K562 (cell line): ENCODE measurements around the gene REEP6. TPM values are rescaled to one million over a fixed set of nuclear protein-coding genes. Genes with fewer than 3 reads are reported as not detected.
A peak's percentile ranks its signal among the peaks of the same experiment; 100 is the strongest.

Experiments used
- CREM ChIP-seq: IDR thresholded peaks from 2 replicates; pipeline ENCODE4 v1.6.1; 2014; ENCODE audit warnings: antibody characterized with exemption, low read depth
- CTBP1 ChIP-seq: fragments of 450-650 bp; IDR thresholded peaks from 2 replicates; pipeline ENCODE4 v1.6.1; 2016; ENCODE audit warnings: borderline replicate concordance
- DPF2 ChIP-seq: fragments of 450-650 bp; IDR thresholded peaks from 2 replicates; pipeline ENCODE4 v1.6.1; 2016
- MCM5 ChIP-seq: fragments of 450-650 bp; IDR thresholded peaks from 2 replicates; pipeline ENCODE4 v1.6.1; 2016; ENCODE audit warnings: low read depth
- PHTF2 ChIP-seq: fragments of 250-450 bp; sonication (Bioruptor Pico); IDR thresholded peaks from 2 replicates; pipeline ENCODE4 v1.5.0; 2021; ENCODE audit warnings: mild to moderate bottlenecking
- PML ChIP-seq: IDR thresholded peaks from 2 replicates; pipeline ENCODE4 v1.6.1; 2012; ENCODE audit warnings: low read length, inconsistent platforms
- SIX5 ChIP-seq, 2 experiments: IDR thresholded peaks; 2 replicates each; pipeline ENCODE4 v1.6.1; 2011; ENCODE audit warnings: low read length in 2 of 2, borderline replicate concordance in 1 of 2, low read depth in 1 of 2, mild to moderate bottlenecking in 1 of 2, moderate library complexity in 1 of 2; ENCODE audit not compliant: insufficient read depth in 1 of 2
- SNIP1 ChIP-seq: fragments of 450-650 bp; IDR thresholded peaks from 2 replicates; pipeline ENCODE4 v1.7.1; 2017; ENCODE audit warnings: low read depth, mild to moderate bottlenecking
- ZBTB9 ChIP-seq: fragments of 450-650 bp; formaldehyde crosslinking; IDR thresholded peaks from 2 replicates; pipeline ENCODE4 v1.4.0; 2020; ENCODE audit warnings: mild to moderate bottlenecking, moderate library complexity
- ZNF280B ChIP-seq: fragments of 250-450 bp; sonication (Bioruptor Pico); IDR thresholded peaks from 2 replicates; pipeline ENCODE4 v1.5.1; 2021; ENCODE audit warnings: mild to moderate bottlenecking
- ZNF347 ChIP-seq: fragments of 450-650 bp; formaldehyde crosslinking; IDR thresholded peaks from 2 replicates; pipeline ENCODE4 v1.4.0; 2020; ENCODE audit warnings: low read depth, mild to moderate bottlenecking, moderate library complexity
- ZNF586 ChIP-seq: fragments of 450-650 bp; formaldehyde crosslinking; conservative IDR thresholded peaks from 2 replicates; pipeline ENCODE4 v1.4.0; 2020; ENCODE audit warnings: mild to moderate bottlenecking, moderate library complexity
- polyA plus RNA-seq, 8 experiments: library from polyadenylated mRNA; depleted of rRNA in 4 of 8; stranded (reverse) in 5 of 8; unstranded in 3 of 8; fragments of >200 nt; fragmentation: Nextera tagmentation in 2 of 8; fragmentation: Illumina TruSeq in 1 of 8; extraction: Ambion mirVana in 2 of 8; extraction: Trizol in 1 of 8; gene quantifications; 2 replicates each; pipeline versions ENCODE4 v1.2.1 to v1.2.3, GENCODE V29; 2011 to 2014; ENCODE audit warnings: inconsistent platforms in 1 of 8, missing spikeins in 1 of 8
- total RNA-seq, 7 experiments: library from RNA; depleted of rRNA in 6 of 7; stranded (reverse); fragments of >200 nt in 6 of 7; fragmentation: Illumina TruSeq in 2 of 7; extraction: Trizol in 2 of 7; gene quantifications; 2 replicates each; pipeline versions ENCODE4 v1.2.1 to v1.2.3, GENCODE V29; 2011 to 2021; ENCODE audit warnings: low replicate concordance in 1 of 7
- TF ChIP-seq, protein P1 (sequence below): fragments of 450-650 bp; IDR thresholded peaks from 2 replicates; pipeline ENCODE4 v1.6.1; 2016; ENCODE audit warnings: borderline replicate concordance
- TF ChIP-seq, protein P2 (sequence below), 2 experiments: fragments of 450-650 bp; IDR thresholded peaks; 2 replicates each; pipeline ENCODE4 v1.6.1; 2018; ENCODE audit warnings: mild to moderate bottlenecking in 2 of 2, low read depth in 1 of 2; ENCODE audit not compliant: partially characterized antibody in 2 of 2

Gene REEP6
- total and polyA plus RNA-seq, 9 of the 15 experiments (the other 6 are each of a cell fraction or from before 2014, with no cell fraction given), result 1.2 to 64.2 (median 12.7) TPM

DNA sequence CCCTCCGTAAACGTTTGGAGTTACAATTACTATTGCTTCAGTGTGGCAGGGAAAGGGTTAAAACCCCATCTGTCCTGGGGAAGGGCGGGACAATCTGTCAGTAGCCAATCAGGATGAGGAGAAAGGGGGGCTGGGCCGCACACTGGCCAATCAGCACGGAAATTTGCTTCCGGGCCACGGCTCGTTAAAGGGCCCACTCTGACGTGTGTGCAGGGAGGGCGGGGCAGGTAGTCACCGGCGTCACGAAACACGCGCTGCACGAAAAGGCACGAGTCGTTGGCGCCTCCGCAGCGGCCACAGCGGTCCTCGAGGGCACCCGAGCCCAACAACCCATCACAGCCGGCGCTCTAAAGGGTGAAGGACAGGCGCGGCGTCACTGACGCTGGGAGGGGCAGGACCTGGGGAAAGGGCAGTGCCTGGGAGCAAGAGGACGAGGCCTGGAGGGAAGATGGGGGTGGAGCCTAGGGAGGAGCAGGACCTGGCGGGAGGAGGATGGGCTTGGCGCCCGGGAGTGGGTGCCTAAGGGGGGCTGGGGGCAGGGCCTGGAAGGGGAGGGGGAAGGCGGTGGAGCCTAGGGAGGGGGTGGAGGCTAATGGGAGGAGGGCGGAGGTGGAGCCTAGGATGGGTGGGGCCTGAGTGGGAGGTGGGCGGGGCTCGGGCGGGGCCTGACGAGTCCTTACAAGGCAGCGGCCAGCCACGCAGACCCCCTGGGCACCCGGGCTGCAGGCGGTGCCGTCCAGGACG lies 17.0 kb downstream of the REEP6 start (continued):
- TF ChIP-seq ZNF347 (no peak), SIX5 (IDR thresholded peaks at IDR 0.05; ENCODE audit: borderline replicate concordance in 1 of 2, insufficient read depth in 1 of 2, low read depth in 1 of 2, low read length in 2 of 2) (no peak), ZBTB9 (CRISPR knock-in tag) (no peak; the same call in 1 of the 2 replicates), DPF2 (no peak), ZNF280B (no peak), ZNF586 (CRISPR knock-in tag) (no peak), PHTF2 (CRISPR knock-in tag) (no peak), SNIP1 (no peak), PML (no peak), CTBP1 (no peak; the same call in none of the 2 replicates), CREM (peak; percentile 96), MCM5 (no peak)
- TF ChIP-seq, protein P1, sequence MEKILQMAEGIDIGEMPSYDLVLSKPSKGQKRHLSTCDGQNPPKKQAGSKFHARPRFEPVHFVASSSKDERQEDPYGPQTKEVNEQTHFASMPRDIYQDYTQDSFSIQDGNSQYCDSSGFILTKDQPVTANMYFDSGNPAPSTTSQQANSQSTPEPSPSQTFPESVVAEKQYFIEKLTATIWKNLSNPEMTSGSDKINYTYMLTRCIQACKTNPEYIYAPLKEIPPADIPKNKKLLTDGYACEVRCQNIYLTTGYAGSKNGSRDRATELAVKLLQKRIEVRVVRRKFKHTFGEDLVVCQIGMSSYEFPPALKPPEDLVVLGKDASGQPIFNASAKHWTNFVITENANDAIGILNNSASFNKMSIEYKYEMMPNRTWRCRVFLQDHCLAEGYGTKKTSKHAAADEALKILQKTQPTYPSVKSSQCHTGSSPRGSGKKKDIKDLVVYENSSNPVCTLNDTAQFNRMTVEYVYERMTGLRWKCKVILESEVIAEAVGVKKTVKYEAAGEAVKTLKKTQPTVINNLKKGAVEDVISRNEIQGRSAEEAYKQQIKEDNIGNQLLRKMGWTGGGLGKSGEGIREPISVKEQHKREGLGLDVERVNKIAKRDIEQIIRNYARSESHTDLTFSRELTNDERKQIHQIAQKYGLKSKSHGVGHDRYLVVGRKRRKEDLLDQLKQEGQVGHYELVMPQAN, result peak; percentile 89; the same call in 1 of the 2 replicates
- TF ChIP-seq, protein P2, sequence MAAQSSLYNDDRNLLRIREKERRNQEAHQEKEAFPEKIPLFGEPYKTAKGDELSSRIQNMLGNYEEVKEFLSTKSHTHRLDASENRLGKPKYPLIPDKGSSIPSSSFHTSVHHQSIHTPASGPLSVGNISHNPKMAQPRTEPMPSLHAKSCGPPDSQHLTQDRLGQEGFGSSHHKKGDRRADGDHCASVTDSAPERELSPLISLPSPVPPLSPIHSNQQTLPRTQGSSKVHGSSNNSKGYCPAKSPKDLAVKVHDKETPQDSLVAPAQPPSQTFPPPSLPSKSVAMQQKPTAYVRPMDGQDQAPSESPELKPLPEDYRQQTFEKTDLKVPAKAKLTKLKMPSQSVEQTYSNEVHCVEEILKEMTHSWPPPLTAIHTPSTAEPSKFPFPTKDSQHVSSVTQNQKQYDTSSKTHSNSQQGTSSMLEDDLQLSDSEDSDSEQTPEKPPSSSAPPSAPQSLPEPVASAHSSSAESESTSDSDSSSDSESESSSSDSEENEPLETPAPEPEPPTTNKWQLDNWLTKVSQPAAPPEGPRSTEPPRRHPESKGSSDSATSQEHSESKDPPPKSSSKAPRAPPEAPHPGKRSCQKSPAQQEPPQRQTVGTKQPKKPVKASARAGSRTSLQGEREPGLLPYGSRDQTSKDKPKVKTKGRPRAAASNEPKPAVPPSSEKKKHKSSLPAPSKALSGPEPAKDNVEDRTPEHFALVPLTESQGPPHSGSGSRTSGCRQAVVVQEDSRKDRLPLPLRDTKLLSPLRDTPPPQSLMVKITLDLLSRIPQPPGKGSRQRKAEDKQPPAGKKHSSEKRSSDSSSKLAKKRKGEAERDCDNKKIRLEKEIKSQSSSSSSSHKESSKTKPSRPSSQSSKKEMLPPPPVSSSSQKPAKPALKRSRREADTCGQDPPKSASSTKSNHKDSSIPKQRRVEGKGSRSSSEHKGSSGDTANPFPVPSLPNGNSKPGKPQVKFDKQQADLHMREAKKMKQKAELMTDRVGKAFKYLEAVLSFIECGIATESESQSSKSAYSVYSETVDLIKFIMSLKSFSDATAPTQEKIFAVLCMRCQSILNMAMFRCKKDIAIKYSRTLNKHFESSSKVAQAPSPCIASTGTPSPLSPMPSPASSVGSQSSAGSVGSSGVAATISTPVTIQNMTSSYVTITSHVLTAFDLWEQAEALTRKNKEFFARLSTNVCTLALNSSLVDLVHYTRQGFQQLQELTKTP (IDR thresholded peaks at IDR 0.05; ENCODE audit: low read depth in 1 of 2, partially characterized antibody in 2 of 2), result no peak
